Smooth muscle cell (in vitro differentiated cells): ENCODE data around the gene CHN2. TPM values are rescaled to one million over a fixed set of nuclear protein-coding genes. Genes with fewer than 3 reads are reported as not detected.

Experiments
- DNase-seq: peaks from one replicate; lab custom pipeline; 2025; ENCODE audit not compliant: unreplicated experiment; lab: John Stamatoyannopoulos, UW
- H2AFZ ChIP-seq: fragments of 200-600 bp; sonication (generic); 2 replicates; pipeline ENCODE4 v1.6.0; 2016; ENCODE audit warnings: antibody characterized with exemption, low read depth, mild to moderate bottlenecking
- H3F3A ChIP-seq: fragments of 200-600 bp; sonication (generic); 2 replicates; pipeline ENCODE4 v1.6.0; 2017; ENCODE audit warnings: antibody characterized with exemption, low read depth
- H3K27ac ChIP-seq: fragments of 200-600 bp; sonication (generic); 2 replicates; pipeline ENCODE4 v1.5.1; 2016; ENCODE audit warnings: low read depth, mild to moderate bottlenecking
- H3K27me3 ChIP-seq: fragments of 200-600 bp; sonication (generic); 2 replicates; pipeline ENCODE4 v1.6.1; 2016; ENCODE audit warnings: low read depth, mild to moderate bottlenecking
- H3K36me3 ChIP-seq: fragments of 200-600 bp; sonication (generic); 2 replicates; pipeline ENCODE4 v1.5.1; 2016; ENCODE audit warnings: low read depth
- H3K4me1 ChIP-seq: fragments of 200-600 bp; sonication (generic); 2 replicates; pipeline ENCODE4 v1.5.1; 2016; ENCODE audit warnings: low read depth
- H3K4me2 ChIP-seq: fragments of 200-600 bp; sonication (generic); 2 replicates; pipeline ENCODE4 v1.6.0; 2016; ENCODE audit warnings: mild to moderate bottlenecking
- H3K4me3 ChIP-seq: fragments of 200-600 bp; sonication (generic); 2 replicates; pipeline ENCODE4 v1.5.1; 2016; ENCODE audit warnings: mild to moderate bottlenecking
- H3K79me2 ChIP-seq: fragments of 200-600 bp; sonication (generic); 2 replicates; pipeline ENCODE4 v1.6.0; 2016; ENCODE audit warnings: low read depth, mild to moderate bottlenecking
- H3K9ac ChIP-seq: fragments of 200-600 bp; sonication (generic); 2 replicates; pipeline ENCODE4 v1.6.0; 2016; ENCODE audit warnings: low read depth
- H3K9me3 ChIP-seq: fragments of 200-600 bp; sonication (generic); replicated peaks from 2 replicates; pipeline ENCODE4 v1.5.1; 2016; ENCODE audit warnings: low read depth
- H4K20me1 ChIP-seq: fragments of 200-600 bp; sonication (generic); 2 replicates; pipeline ENCODE4 v1.6.0; 2016; ENCODE audit warnings: low read depth
- WGBS: methylation state at CpG from one replicate; pipeline ENCODE4 v1.1.7; 2016; ENCODE audit warnings: low lambda C conversion rate; 5-methylcytosine and 5-hydroxymethylcytosine counted together
- polyA plus RNA-seq: library from polyadenylated mRNA; unstranded; fragments of >200 nt; fragmentation: Nextera tagmentation; extraction: Ambion mirVana; gene quantifications from 2 replicates; pipeline ENCODE4 v1.2.1, GENCODE V29; 2016
- total RNA-seq: library from RNA; depleted of rRNA; stranded (reverse); fragments of >200 nt; gene quantifications from 2 replicates; pipeline ENCODE4 v1.2.3, GENCODE V29; 2014
- TF ChIP-seq, protein P1 (sequence below): fragments of 200-600 bp; sonication (generic); IDR thresholded peaks from 2 replicates; pipeline ENCODE4 v1.5.1; 2017; ENCODE audit warnings: borderline replicate concordance, mild to moderate bottlenecking, antibody characterized with exemption; ENCODE audit not compliant: insufficient read depth, poor library complexity, severe bottlenecking

The CHN2 gene
- total and polyA plus RNA-seq, 2 experiments from 2014 or later, result 7.4 to 20.7 TPM

DNA sequence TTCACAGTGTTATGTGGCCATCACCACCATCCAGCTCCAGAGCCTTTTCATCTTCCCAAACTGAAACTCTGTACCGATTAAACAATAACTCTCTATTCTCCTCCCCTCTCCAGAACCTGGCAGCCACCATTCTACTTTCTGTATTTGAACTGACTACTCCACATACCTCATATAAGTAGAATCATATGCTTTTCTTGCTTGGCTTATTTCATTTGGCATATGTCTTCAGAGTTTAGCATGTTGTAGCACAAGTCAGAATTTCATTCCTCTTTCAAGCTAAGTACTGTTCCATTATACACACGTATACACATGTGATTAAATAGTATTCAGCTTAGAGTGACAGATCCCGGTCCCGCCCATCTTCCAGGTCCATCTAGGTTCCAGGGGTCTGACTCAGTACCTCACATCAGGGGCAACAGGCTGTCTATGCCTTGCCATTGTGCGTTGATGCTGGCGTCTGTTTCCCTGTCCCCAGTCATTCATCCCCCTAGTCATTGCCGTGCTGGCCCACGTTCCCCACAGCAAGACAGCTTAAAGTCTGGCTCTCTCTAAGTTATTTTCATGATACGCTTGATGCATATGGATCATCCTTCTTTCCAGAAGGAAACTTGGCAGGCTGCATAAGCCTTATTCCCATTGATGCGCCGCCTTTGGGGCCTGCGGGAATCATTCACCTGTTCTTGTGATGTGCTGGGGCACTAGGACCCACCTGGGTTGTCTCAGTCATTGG lies 108.3 kb downstream of the CHN2 start:
- H2AFZ ChIP-seq, result no peak overlapping the region

DNA sequence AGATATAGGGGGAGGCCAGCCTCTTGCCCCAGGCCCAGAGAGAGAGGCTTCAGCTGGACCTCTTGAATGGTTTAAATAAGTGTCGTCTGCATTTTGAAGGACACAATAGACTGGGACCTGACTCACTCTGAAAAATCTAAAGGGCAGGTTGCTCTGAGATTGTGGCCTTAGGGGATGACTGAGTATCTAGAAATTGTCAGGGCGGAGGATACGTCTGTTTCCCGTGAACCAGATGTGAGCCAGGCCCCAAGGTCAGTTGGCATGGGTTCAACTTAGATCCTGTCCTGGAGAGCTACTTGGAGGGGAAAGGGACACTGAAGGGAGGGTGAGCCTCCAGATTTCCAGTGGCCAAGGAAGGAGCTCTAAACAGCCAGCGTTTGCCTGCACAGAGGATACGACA lies 110.2 kb downstream of the CHN2 start:
- Histone ChIP-seq H3K9me3 (no peaks in the 10 kb centered on the region), H4K20me1 (no peaks in the 10 kb centered on the region), H3K4me3 (no peak overlapping the region), H3K36me3 (no peaks in the 10 kb centered on the region), H3K4me1 (peaks cover 8% of the 10 kb centered on the region), H3K79me2 (no peaks in the 10 kb centered on the region), H3K27me3 (no peaks in the 10 kb centered on the region), H3K4me2 (no peak overlapping the region), H3K27ac (peak overlapping the region; percentile 66), H3K9ac (no peak overlapping the region), H3F3A (no peaks in the 10 kb centered on the region), H2AFZ (no peak overlapping the region)
- 52% methylated on average over 6 of the region's 6 CpGs for WGBS
- TF ChIP-seq, protein P1, sequence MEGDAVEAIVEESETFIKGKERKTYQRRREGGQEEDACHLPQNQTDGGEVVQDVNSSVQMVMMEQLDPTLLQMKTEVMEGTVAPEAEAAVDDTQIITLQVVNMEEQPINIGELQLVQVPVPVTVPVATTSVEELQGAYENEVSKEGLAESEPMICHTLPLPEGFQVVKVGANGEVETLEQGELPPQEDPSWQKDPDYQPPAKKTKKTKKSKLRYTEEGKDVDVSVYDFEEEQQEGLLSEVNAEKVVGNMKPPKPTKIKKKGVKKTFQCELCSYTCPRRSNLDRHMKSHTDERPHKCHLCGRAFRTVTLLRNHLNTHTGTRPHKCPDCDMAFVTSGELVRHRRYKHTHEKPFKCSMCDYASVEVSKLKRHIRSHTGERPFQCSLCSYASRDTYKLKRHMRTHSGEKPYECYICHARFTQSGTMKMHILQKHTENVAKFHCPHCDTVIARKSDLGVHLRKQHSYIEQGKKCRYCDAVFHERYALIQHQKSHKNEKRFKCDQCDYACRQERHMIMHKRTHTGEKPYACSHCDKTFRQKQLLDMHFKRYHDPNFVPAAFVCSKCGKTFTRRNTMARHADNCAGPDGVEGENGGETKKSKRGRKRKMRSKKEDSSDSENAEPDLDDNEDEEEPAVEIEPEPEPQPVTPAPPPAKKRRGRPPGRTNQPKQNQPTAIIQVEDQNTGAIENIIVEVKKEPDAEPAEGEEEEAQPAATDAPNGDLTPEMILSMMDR, result no peak
- no peak for DNase-seq

More for the DNA sequence above, 108.3 kb downstream of the CHN2 start:
- H3K27ac ChIP-seq, result no peak overlapping the region
- no peaks in the 10 kb centered on the region for H3F3A ChIP-seq
- H3K36me3 ChIP-seq, result no peaks in the 10 kb centered on the region
- H3K79me2 ChIP-seq, result no peaks in the 10 kb centered on the region
- no peaks in the 10 kb centered on the region for H3K9me3 ChIP-seq
- DNase-seq, result no peak
- H3K4me2 ChIP-seq, result no peak overlapping the region
- H4K20me1 ChIP-seq, result no peaks in the 10 kb centered on the region
- no peak overlapping the region for H3K4me3 ChIP-seq
- H3K4me1 ChIP-seq, result peaks cover 8% of the 10 kb centered on the region
- H3K27me3 ChIP-seq, result no peaks in the 10 kb centered on the region
- no peak overlapping the region for H3K9ac ChIP-seq
- TF ChIP-seq, protein P1, result no peak
- WGBS, result 91% methylated on average over 12 of the region's 12 CpGs

DNA sequence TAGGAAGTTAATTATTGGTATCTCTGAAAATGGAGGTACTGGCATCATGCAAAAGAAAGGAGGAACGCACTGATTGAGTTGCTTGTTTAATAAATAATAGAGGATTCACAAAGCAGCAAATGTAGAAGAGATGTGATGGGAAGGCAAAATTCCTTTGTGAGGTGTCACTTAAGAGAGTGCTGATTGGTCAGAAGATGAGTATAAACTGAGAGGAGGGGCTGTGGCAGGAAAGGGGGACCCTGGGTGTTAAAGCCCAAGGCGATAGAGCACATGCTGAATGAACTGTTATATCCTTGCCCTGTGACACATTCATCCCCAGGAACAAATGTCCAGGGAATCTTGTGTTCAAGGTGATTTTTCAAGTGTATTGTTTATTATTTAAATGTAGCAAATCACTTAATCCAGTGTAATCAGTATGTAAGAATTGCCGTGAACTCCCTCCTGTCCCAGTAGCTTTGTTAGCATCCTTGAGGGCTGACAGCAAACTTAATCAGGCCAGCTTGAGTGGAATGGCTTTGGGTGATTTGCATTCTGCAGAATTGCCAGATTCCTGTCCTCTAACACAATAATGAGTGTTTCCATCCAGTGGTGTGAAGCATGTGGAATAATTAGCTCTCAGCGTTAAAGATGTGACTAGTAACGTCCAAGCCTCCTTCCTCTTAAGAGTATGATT lies 111.9 kb downstream of the CHN2 start:
- no peak overlapping the region for H3K4me2 ChIP-seq
- H3K9ac ChIP-seq, result no peak overlapping the region
- no peak overlapping the region for H3K4me3 ChIP-seq
- no peak for DNase-seq
- H3K27ac ChIP-seq, result no peak overlapping the region
- H3K36me3 ChIP-seq, result no peaks in the 10 kb centered on the region
- no peak overlapping the region for H2AFZ ChIP-seq
- H3K9me3 ChIP-seq, result no peaks in the 10 kb centered on the region
- H3F3A ChIP-seq, result no peaks in the 10 kb centered on the region
- no peaks in the 10 kb centered on the region for H3K4me1 ChIP-seq
- H3K79me2 ChIP-seq, result no peaks in the 10 kb centered on the region
- TF ChIP-seq, protein P1, result no peak
- 66% methylated on average over 5 of the region's 5 CpGs for WGBS
- H4K20me1 ChIP-seq, result no peaks in the 10 kb centered on the region
- H3K27me3 ChIP-seq, result no peaks in the 10 kb centered on the region
